ENCODE measurements around the gene VWA1. TPM values are rescaled to one million over a fixed set of nuclear protein-coding genes. Genes with fewer than 3 reads are reported as not detected.

The VWA1 gene
- total and polyA plus RNA-seq, 10 of the 15 experiments (the other 5 are each of a cell fraction or from before 2014, with no cell fraction given): 0.02 to 1.7 (median 0.32) TPM; not detected in 2

DNA sequence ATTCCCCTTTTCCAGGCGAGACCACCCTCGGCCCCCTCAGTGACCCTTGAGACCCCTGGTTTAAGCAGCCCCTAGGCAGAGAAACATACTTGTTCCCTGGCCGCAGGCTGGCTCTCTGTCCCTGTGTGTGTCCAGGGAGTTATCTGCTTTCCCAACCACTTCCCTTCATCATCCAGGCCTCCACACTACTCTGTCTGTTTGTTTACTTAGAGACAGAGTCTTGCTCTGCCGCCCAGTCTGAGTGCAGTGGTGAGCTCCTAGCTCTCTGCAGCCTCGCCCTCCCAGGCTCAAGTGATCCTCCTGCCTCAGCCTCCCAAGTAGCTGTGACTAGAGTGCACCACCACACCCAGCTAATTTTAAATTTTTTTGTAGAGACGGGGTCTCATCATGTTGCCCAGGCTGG is 5.8 kb upstream of the VWA1 start:
- Histone ChIP-seq H3K36me3 (ENCODE audit: control insufficient read depth in 2 of 2, insufficient read depth in 2 of 2, low read length in 1 of 2) (no peaks in the 10 kb centered on the region), H3K4me1 (ENCODE audit: control insufficient read depth, insufficient read depth, low read length) (peaks cover 10% of the 10 kb centered on the region), H4K20me1 (ENCODE audit: control insufficient read depth, insufficient read depth) (no peaks in the 10 kb centered on the region), H2AFZ (ENCODE audit: control insufficient read depth, low read depth, low read length) (no peak overlapping the region), H3K79me2 (ENCODE audit: control insufficient read depth, insufficient read depth, low read length) (no peaks in the 10 kb centered on the region), H3K27me3 (replicated peaks in 1 of 2; ENCODE audit: control insufficient read depth in 2 of 2, insufficient read depth in 2 of 2, low read length in 1 of 2) (peaks cover 0 to 9% of the 10 kb centered on the region in 2 experiments; a peak in 3 of 4 replicates), H3K4me3 (no peak overlapping the region), H3K9ac (ENCODE audit: control insufficient read depth, insufficient read depth, low read length) (no peak overlapping the region), H3K27ac (ENCODE audit: control insufficient read depth, insufficient read depth) (no peak overlapping the region), H3K9me3 (replicated peaks; ENCODE audit: control insufficient read depth, insufficient read depth, low read length) (no peaks in the 10 kb centered on the region), H3K4me2 (ENCODE audit: control insufficient read depth, insufficient read depth) (no peak overlapping the region)
- ChIA-PET RAD21 (ENCODE audit: unreplicated experiment) (no interaction called here), SMC1A (ENCODE audit: uncharacterized antibody, unreplicated experiment) (no interaction called here), POLR2A (no interaction called here), CTCF (interaction anchor here (1.0 to 1.7 kb wide), 3 partner anchors 8 to 30 kb away, joined by 3 to 5 read pairs (median 3); partner anchors contain the start of gene CCNL2)
- intact Hi-C loops (cut with micrococcal nuclease; ENCODE audit: unreplicated experiment) (no loop called here), in situ Hi-C loops (cut with MboI) (no loop called here)
- no TSS peak for BruUV-seq (replicated peaks)
- FAIRE-seq (no peak), DNase-seq (ENCODE audit: low read depth, low spot score) (no peak), ATAC-seq (no peak)
- 41% methylated on average over 6 of the region's 6 CpGs for WGBS (ENCODE audit: insufficient coverage, insufficient replicate concordance, low lambda C conversion rate, missing lambda C conversion rate)
- TF ChIP-seq MAX (IDR thresholded peaks at IDR 0.05; ENCODE audit: low read depth, low read length) (no peak), NR2C1 (IDR thresholded peaks at IDR 0.05) (no peak), SREBF1 (IDR thresholded peaks at IDR 0.05; ENCODE audit: low read length) (no peak), IRF3 (IDR thresholded peaks at IDR 0.05) (no peak), ZSCAN29 (IDR thresholded peaks at IDR 0.05) (no peak), EZH2 (IDR thresholded peaks at IDR 0.05; ENCODE audit: borderline replicate concordance, control insufficient read depth, low read depth, low read length) (no peak), TCF7 (IDR thresholded peaks at IDR 0.05; ENCODE audit: borderline replicate concordance) (no peak; the same call in 1 of the 2 replicates), ZNF274 (IDR thresholded peaks at IDR 0.05; ENCODE audit: insufficient read depth, insufficient read length) (no peak), ZNF687 (IDR thresholded peaks at IDR 0.05) (no peak), NR2C2 (IDR thresholded peaks at IDR 0.05; ENCODE audit: borderline replicate concordance, control insufficient read depth, insufficient read length, low read depth) (no peak), ZBTB11 (CRISPR knock-in tag; IDR thresholded peaks at IDR 0.05) (no peak), GATAD2B (conservative IDR thresholded peaks at IDR 0.05; ENCODE audit: low read depth) (no peak)
- TF ChIP-seq, protein P1, sequence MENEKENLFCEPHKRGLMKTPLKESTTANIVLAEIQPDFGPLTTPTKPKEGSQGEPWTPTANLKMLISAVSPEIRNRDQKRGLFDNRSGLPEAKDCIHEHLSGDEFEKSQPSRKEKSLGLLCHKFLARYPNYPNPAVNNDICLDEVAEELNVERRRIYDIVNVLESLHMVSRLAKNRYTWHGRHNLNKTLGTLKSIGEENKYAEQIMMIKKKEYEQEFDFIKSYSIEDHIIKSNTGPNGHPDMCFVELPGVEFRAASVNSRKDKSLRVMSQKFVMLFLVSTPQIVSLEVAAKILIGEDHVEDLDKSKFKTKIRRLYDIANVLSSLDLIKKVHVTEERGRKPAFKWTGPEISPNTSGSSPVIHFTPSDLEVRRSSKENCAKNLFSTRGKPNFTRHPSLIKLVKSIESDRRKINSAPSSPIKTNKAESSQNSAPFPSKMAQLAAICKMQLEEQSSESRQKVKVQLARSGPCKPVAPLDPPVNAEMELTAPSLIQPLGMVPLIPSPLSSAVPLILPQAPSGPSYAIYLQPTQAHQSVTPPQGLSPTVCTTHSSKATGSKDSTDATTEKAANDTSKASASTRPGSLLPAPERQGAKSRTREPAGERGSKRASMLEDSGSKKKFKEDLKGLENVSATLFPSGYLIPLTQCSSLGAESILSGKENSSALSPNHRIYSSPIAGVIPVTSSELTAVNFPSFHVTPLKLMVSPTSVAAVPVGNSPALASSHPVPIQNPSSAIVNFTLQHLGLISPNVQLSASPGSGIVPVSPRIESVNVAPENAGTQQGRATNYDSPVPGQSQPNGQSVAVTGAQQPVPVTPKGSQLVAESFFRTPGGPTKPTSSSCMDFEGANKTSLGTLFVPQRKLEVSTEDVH (IDR thresholded peaks at IDR 0.05; ENCODE audit: low read depth, partially characterized antibody): no peak
